ENCODE measurements around the gene RLIM. TPM values are rescaled to one million over a fixed set of nuclear protein-coding genes. Genes with fewer than 3 reads are reported as not detected.
A peak's percentile ranks its signal among the peaks of the same experiment; 100 is the strongest.

The RLIM gene
- polyA plus RNA-seq, 1 donor (not counting 4 experiments of a cell fraction or from before 2014, with no cell fraction given) = 23.8 TPM

GRCh38 chrX:74636749-74637314, 22.4 kb upstream of the RLIM start:
- Histone ChIP-seq H3K9me1 (ENCODE audit: control insufficient read depth, extremely low read depth, insufficient read depth, low read length) (no peaks in the 10 kb centered on the region), H3K4me2 (ENCODE audit: control insufficient read depth, extremely low read depth, insufficient read depth, low read depth, low read length) (no peak overlapping the region), H3K9me3 (ENCODE audit: control insufficient read depth, low read depth, low read length) (no peaks in the 10 kb centered on the region), H3K79me2 (ENCODE audit: control insufficient read depth, insufficient read depth, low read length) (no peaks in the 10 kb centered on the region), H4K20me1 (ENCODE audit: control insufficient read depth, extremely low read depth, insufficient read depth, low read length) (no peaks in the 10 kb centered on the region), H3K4me3 (ENCODE audit: control insufficient read depth in 2 of 3, extremely low read depth in 1 of 3, insufficient read depth in 2 of 3, low read depth in 1 of 3, low read length in 3 of 3) (no peak overlapping the region), H3K27me3 (ENCODE audit: control insufficient read depth, extremely low read depth, insufficient read depth, low read length) (no peaks in the 10 kb centered on the region), H3K4me1 (ENCODE audit: control insufficient read depth, extremely low read depth, insufficient read depth, low read length) (no peaks in the 10 kb centered on the region), H3K36me3 (ENCODE audit: control insufficient read depth in 2 of 2, extremely low read depth in 1 of 2, insufficient read depth in 2 of 2, low read length in 2 of 2) (no peaks in the 10 kb centered on the region), H2AFZ (ENCODE audit: control insufficient read depth, low read length) (no peak overlapping the region), H3K27ac (ENCODE audit: control insufficient read depth, insufficient read depth, low read length) (no peak overlapping the region), H3K9ac (ENCODE audit: control insufficient read depth, extremely low read depth, insufficient read depth, low read length) (no peak overlapping the region)
- DNase-seq (ENCODE audit: low read depth, low spot score) (no peak), FAIRE-seq (no peak)
- no peak for TF ChIP-seq EZH2 (IDR thresholded peaks at IDR 0.05; ENCODE audit: low read length)
- no peak for TF ChIP-seq CTCF (optimal IDR thresholded peaks at IDR 0.05 in 1 of 3, IDR thresholded peaks at IDR 0.05 in 1 of 3, conservative IDR thresholded peaks at IDR 0.05 in 1 of 3; ENCODE audit: extremely low read depth in 1 of 3, insufficient read depth in 2 of 3, low read length in 3 of 3)
- dilution Hi-C loops (cut with MboI; ENCODE audit: extremely low pct_ligation_motif_present, low sequenced_read_pairs) = no loop called here

GRCh38 chrX:74613370-74614092, 893 bp downstream of the RLIM start:
- H2AFZ ChIP-seq (ENCODE audit: control insufficient read depth, low read length) = no peak overlapping the region
- peaks cover 50% of the 10 kb centered on the region for H3K79me2 ChIP-seq (ENCODE audit: control insufficient read depth, insufficient read depth, low read length)
- H3K36me3 ChIP-seq (ENCODE audit: control insufficient read depth in 2 of 2, extremely low read depth in 1 of 2, insufficient read depth in 2 of 2, low read length in 2 of 2) = no peaks in the 10 kb centered on the region
- no peaks in the 10 kb centered on the region for H3K27me3 ChIP-seq (ENCODE audit: control insufficient read depth, extremely low read depth, insufficient read depth, low read length)
- no peaks in the 10 kb centered on the region for H3K9me1 ChIP-seq (ENCODE audit: control insufficient read depth, extremely low read depth, insufficient read depth, low read length)
- H4K20me1 ChIP-seq (ENCODE audit: control insufficient read depth, extremely low read depth, insufficient read depth, low read length) = no peaks in the 10 kb centered on the region
- no peaks in the 10 kb centered on the region for H3K4me1 ChIP-seq (ENCODE audit: control insufficient read depth, extremely low read depth, insufficient read depth, low read length)
- DNase-seq (ENCODE audit: low read depth, low spot score) (no peak), FAIRE-seq (no peak)
- TF ChIP-seq EZH2 (IDR thresholded peaks at IDR 0.05; ENCODE audit: low read length) = no peak
- dilution Hi-C loops (cut with MboI; ENCODE audit: extremely low pct_ligation_motif_present, low sequenced_read_pairs) = no loop called here
- peak overlapping the region; percentile 85 for H3K27ac ChIP-seq (ENCODE audit: control insufficient read depth, insufficient read depth, low read length)
- peak overlapping the region; percentile 74 for H3K4me2 ChIP-seq (ENCODE audit: control insufficient read depth, extremely low read depth, insufficient read depth, low read depth, low read length)
- H3K9ac ChIP-seq (ENCODE audit: control insufficient read depth, extremely low read depth, insufficient read depth, low read length) = peak overlapping the region; percentile 95
- peak overlapping the region; percentile 65 to 77 (median 70) for H3K4me3 ChIP-seq (ENCODE audit: control insufficient read depth in 2 of 3, extremely low read depth in 1 of 3, insufficient read depth in 2 of 3, low read depth in 1 of 3, low read length in 3 of 3)
- no peaks in the 10 kb centered on the region for H3K9me3 ChIP-seq (ENCODE audit: control insufficient read depth, low read depth, low read length)

All from keratinocyte (primary cell).